GM23338 (cell line): Measurements from ENCODE around the gene NR2C2. TPM values are rescaled to one million over a fixed set of nuclear protein-coding genes. Genes with fewer than 3 reads are reported as not detected.
A peak's percentile ranks its signal among the peaks of the same experiment; 100 is the strongest.

Experiments
- ATAC-seq: fragments of 200-7000 bp; cut with Tn5 transposase; 3 replicates; pipeline ENCODE4 v1.9.1; 2020
- DNase-seq: peaks from one replicate; pipeline ENCODE4 v3.0.0-alpha.2; 2015; ENCODE audit warnings: low spot score
- H2AFZ ChIP-seq: fragments of 200-600 bp; sonication (generic); 2 replicates; pipeline ENCODE4 v1.8.0; 2016; ENCODE audit warnings: antibody characterized with exemption, mild to moderate bottlenecking, moderate library complexity
- H3F3A ChIP-seq: fragments of 200-600 bp; sonication (generic); replicated peaks from 2 replicates; pipeline ENCODE4 v1.8.0; 2017; ENCODE audit warnings: antibody characterized with exemption, mixed run types, low read depth
- H3K27ac ChIP-seq: fragments of 200-600 bp; sonication (generic); 2 replicates; pipeline ENCODE4 v1.6.1; 2016; ENCODE audit warnings: low read depth
- H3K27me3 ChIP-seq: fragments of 200-600 bp; sonication (generic); 2 replicates; pipeline ENCODE4 v1.8.0; 2016; ENCODE audit warnings: mild to moderate bottlenecking, mixed run types, moderate library complexity; ENCODE audit not compliant: insufficient read depth
- H3K36me3 ChIP-seq: fragments of 200-600 bp; sonication (generic); 2 replicates; pipeline ENCODE4 v1.8.0; 2016; ENCODE audit warnings: mild to moderate bottlenecking; ENCODE audit not compliant: insufficient read depth
- H3K4me1 ChIP-seq: fragments of 200-600 bp; sonication (generic); 2 replicates; pipeline ENCODE4 v1.8.0; 2016; ENCODE audit warnings: mild to moderate bottlenecking, moderate library complexity; ENCODE audit not compliant: insufficient read depth
- H3K4me2 ChIP-seq: fragments of 200-600 bp; sonication (generic); 2 replicates; pipeline ENCODE4 v1.7.1; 2017; ENCODE audit warnings: mixed run types
- H3K4me3 ChIP-seq: fragments of 200-600 bp; sonication (generic); 2 replicates; pipeline ENCODE4 v1.6.1; 2016; ENCODE audit warnings: mixed run types
- H3K79me2 ChIP-seq: fragments of 200-600 bp; sonication (generic); replicated peaks from 2 replicates; pipeline ENCODE4 v1.8.0; 2017; ENCODE audit warnings: mild to moderate bottlenecking; ENCODE audit not compliant: insufficient read depth
- H3K9me2 ChIP-seq: fragments of 200-600 bp; sonication (generic); 2 replicates; pipeline ENCODE4 v1.8.0; 2017; ENCODE audit not compliant: insufficient read depth
- H4K20me1 ChIP-seq: fragments of 200-600 bp; sonication (generic); replicated peaks from 2 replicates; pipeline ENCODE4 v1.8.0; 2017; ENCODE audit warnings: mild to moderate bottlenecking; ENCODE audit not compliant: insufficient read depth
- H3K27ac Mint-ChIP-seq: 2 replicates; pipeline ENCODE4 v1.8.0; 2020; ENCODE audit warnings: inconsistent platforms, mild to moderate bottlenecking, moderate library complexity, mixed read lengths
- H3K27me3 Mint-ChIP-seq: 3 replicates; pipeline ENCODE4 v1.8.0; 2022; ENCODE audit warnings: low read depth, mild to moderate bottlenecking, moderate library complexity, mixed read lengths, inconsistent platforms; ENCODE audit not compliant: insufficient read depth, poor library complexity
- H3K36me3 Mint-ChIP-seq: 3 replicates; pipeline ENCODE4 v1.8.0; 2021; ENCODE audit warnings: low read depth, mild to moderate bottlenecking, inconsistent platforms, moderate library complexity, mixed read lengths
- H3K4me1 Mint-ChIP-seq: 3 replicates; pipeline ENCODE4 v1.8.0; 2020; ENCODE audit warnings: mild to moderate bottlenecking, inconsistent platforms, mixed read lengths
- H3K4me3 Mint-ChIP-seq: 3 replicates; pipeline ENCODE4 v1.8.0; 2021; ENCODE audit warnings: moderate library complexity, mild to moderate bottlenecking, inconsistent platforms, mixed read lengths
- H3K9me3 Mint-ChIP-seq: 3 replicates; pipeline ENCODE4 v1.8.0; 2020; ENCODE audit warnings: moderate library complexity, mild to moderate bottlenecking, inconsistent platforms, mixed read lengths
- CREB1 ChIP-seq: fragments of 250-450 bp; sonication (Bioruptor Pico); IDR thresholded peaks from 2 replicates; pipeline ENCODE4 v1.5.0; 2020; ENCODE audit warnings: low read depth, mild to moderate bottlenecking, moderate library complexity
- EZH2 ChIP-seq: fragments of 200-600 bp; sonication (generic); IDR thresholded peaks from one replicate; pipeline ENCODE4 v1.8.0; 2017; ENCODE audit warnings: antibody characterized with exemption, mild to moderate bottlenecking, low read depth; ENCODE audit not compliant: unreplicated experiment
- EZH2phosphoT487 ChIP-seq: fragments of 200-600 bp; sonication (generic); IDR thresholded peaks from one replicate; pipeline ENCODE4 v1.8.1; 2018; ENCODE audit warnings: antibody characterized with exemption; ENCODE audit not compliant: unreplicated experiment
- JUNB ChIP-seq: IDR thresholded peaks from one replicate; pipeline ENCODE4 v1.6.1; 2016; ENCODE audit warnings: antibody characterized with exemption; ENCODE audit not compliant: unreplicated experiment
- NANOG ChIP-seq: IDR thresholded peaks from 2 replicates; pipeline ENCODE4 v1.6.1; 2016; ENCODE audit warnings: antibody characterized with exemption, borderline replicate concordance
- POLR2AphosphoS5 ChIP-seq: IDR thresholded peaks from 2 replicates; pipeline ENCODE4 v1.6.1; 2016; ENCODE audit warnings: antibody characterized with exemption, low read depth
- STAT1 ChIP-seq: IDR thresholded peaks from one replicate; pipeline ENCODE4 v1.6.1; 2016; ENCODE audit warnings: antibody characterized with exemption; ENCODE audit not compliant: unreplicated experiment
- ZNF114 ChIP-seq: fragments of 250-450 bp; sonication (Bioruptor Pico); IDR thresholded peaks from 2 replicates; pipeline ENCODE4 v1.5.0; 2020; ENCODE audit warnings: mild to moderate bottlenecking, moderate library complexity
- ZNF331 ChIP-seq: fragments of 250-450 bp; sonication (Bioruptor Pico); IDR thresholded peaks from 2 replicates; pipeline ENCODE4 v1.5.0; 2020; ENCODE audit warnings: low read depth, mild to moderate bottlenecking, moderate library complexity
- polyA plus RNA-seq: library from polyadenylated mRNA; unstranded; fragments of >200 nt; fragmentation: Nextera tagmentation; extraction: Ambion mirVana; gene quantifications from 2 replicates; pipeline ENCODE4 v1.2.1, GENCODE V29; 2016
- total RNA-seq: library from RNA; depleted of rRNA; stranded (reverse); fragments of >200 nt; shearing (Covaris generic); gene quantifications from 2 replicates; pipeline ENCODE4 v1.2.3, GENCODE V29; 2014
- TF ChIP-seq, protein P1 (sequence below): fragments of 250-450 bp; sonication (Bioruptor Pico); IDR thresholded peaks from 2 replicates; pipeline ENCODE4 v1.5.0; 2020; ENCODE audit warnings: mild to moderate bottlenecking, moderate library complexity
- TF ChIP-seq, protein P2 (sequence below): IDR thresholded peaks from 2 replicates; pipeline ENCODE4 v1.6.1; 2016; ENCODE audit warnings: antibody characterized with exemption
- TF ChIP-seq, protein P3 (sequence below), 2 experiments: fragments of 200-600 bp in 1 of 2; sonication (generic) in 1 of 2; conservative IDR thresholded peaks; 2 replicates each; pipeline versions ENCODE4 v1.5.1 to v1.6.1; 2016 to 2017; ENCODE audit warnings: antibody characterized with exemption in 2 of 2, low read depth in 2 of 2, mild to moderate bottlenecking in 2 of 2, moderate library complexity in 1 of 2
- TF ChIP-seq, protein P4 (sequence below): IDR thresholded peaks from one replicate; pipeline ENCODE4 v1.6.1; 2018; ENCODE audit warnings: antibody characterized with exemption; ENCODE audit not compliant: unreplicated experiment

Gene NR2C2
- total and polyA plus RNA-seq, 2 experiments from 2014 or later = 12.0 to 57.2 TPM

DNA sequence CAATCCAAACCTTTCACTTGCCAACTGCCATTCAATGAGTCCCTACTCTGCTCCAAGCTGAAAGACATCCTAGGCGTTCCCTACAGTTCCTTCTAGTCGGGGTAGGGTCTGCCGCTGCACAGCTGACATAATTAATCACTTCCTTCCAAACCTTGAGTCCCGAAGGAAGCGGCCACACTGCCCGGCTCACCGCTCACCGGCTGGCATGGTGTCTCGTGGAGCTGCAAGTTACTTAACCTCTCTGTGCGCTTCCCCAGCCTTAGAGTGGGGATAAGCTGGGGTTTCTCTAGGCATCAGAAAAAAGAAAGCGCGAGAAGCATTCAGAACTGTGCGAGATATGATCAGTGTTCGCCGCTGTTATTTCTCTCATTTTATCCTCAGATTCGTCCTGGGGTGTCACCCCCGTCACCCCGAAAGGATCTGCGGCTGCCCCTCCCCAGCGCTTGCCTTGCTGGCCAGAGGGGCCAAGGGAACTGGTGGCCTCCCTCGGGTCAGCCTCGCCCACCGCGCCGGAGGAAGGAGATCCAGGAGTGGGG, 117.0 kb downstream of the NR2C2 start:
- Histone ChIP-seq H3K4me3 (peak overlapping the region; percentile 93), H2AFZ (peak overlapping the region; percentile 94), H3F3A (no peaks in the 10 kb centered on the region), H3K27me3 (no peaks in the 10 kb centered on the region), H3K79me2 (peaks cover 38% of the 10 kb centered on the region), H3K4me2 (peak overlapping the region; percentile 77), H4K20me1 (peaks cover 8% of the 10 kb centered on the region; the same call in 1 of the 2 replicates), H3K36me3 (no peaks in the 10 kb centered on the region; the same call in 1 of the 2 replicates), H3K27ac (no peak overlapping the region), H3K4me1 (peaks cover 6% of the 10 kb centered on the region; the same call in 1 of the 2 replicates), H3K9me2 (no peaks in the 10 kb centered on the region)
- DNase-seq (peak; percentile 37), ATAC-seq (peak; percentile 20)
- Mint-ChIP-seq H3K9me3 (peaks cover 4% of the 10 kb centered on the region), H3K4me1 (peaks cover 18% of the 10 kb centered on the region), H3K36me3 (peaks cover 36% of the 10 kb centered on the region), H3K27ac (peak overlapping the region; percentile 78; the same call in 1 of the 2 replicates), H3K4me3 (peak overlapping the region; percentile 98), H3K27me3 (peaks cover 12% of the 10 kb centered on the region)
- TF ChIP-seq JUNB (no peak), ZNF331 (CRISPR knock-in tag) (no peak), EZH2 (no peak), CREB1 (CRISPR knock-in tag) (no peak), STAT1 (no peak), ZNF114 (CRISPR knock-in tag) (no peak), POLR2AphosphoS5 (no peak), EZH2phosphoT487 (no peak), NANOG (no peak)
- TF ChIP-seq, protein P1, sequence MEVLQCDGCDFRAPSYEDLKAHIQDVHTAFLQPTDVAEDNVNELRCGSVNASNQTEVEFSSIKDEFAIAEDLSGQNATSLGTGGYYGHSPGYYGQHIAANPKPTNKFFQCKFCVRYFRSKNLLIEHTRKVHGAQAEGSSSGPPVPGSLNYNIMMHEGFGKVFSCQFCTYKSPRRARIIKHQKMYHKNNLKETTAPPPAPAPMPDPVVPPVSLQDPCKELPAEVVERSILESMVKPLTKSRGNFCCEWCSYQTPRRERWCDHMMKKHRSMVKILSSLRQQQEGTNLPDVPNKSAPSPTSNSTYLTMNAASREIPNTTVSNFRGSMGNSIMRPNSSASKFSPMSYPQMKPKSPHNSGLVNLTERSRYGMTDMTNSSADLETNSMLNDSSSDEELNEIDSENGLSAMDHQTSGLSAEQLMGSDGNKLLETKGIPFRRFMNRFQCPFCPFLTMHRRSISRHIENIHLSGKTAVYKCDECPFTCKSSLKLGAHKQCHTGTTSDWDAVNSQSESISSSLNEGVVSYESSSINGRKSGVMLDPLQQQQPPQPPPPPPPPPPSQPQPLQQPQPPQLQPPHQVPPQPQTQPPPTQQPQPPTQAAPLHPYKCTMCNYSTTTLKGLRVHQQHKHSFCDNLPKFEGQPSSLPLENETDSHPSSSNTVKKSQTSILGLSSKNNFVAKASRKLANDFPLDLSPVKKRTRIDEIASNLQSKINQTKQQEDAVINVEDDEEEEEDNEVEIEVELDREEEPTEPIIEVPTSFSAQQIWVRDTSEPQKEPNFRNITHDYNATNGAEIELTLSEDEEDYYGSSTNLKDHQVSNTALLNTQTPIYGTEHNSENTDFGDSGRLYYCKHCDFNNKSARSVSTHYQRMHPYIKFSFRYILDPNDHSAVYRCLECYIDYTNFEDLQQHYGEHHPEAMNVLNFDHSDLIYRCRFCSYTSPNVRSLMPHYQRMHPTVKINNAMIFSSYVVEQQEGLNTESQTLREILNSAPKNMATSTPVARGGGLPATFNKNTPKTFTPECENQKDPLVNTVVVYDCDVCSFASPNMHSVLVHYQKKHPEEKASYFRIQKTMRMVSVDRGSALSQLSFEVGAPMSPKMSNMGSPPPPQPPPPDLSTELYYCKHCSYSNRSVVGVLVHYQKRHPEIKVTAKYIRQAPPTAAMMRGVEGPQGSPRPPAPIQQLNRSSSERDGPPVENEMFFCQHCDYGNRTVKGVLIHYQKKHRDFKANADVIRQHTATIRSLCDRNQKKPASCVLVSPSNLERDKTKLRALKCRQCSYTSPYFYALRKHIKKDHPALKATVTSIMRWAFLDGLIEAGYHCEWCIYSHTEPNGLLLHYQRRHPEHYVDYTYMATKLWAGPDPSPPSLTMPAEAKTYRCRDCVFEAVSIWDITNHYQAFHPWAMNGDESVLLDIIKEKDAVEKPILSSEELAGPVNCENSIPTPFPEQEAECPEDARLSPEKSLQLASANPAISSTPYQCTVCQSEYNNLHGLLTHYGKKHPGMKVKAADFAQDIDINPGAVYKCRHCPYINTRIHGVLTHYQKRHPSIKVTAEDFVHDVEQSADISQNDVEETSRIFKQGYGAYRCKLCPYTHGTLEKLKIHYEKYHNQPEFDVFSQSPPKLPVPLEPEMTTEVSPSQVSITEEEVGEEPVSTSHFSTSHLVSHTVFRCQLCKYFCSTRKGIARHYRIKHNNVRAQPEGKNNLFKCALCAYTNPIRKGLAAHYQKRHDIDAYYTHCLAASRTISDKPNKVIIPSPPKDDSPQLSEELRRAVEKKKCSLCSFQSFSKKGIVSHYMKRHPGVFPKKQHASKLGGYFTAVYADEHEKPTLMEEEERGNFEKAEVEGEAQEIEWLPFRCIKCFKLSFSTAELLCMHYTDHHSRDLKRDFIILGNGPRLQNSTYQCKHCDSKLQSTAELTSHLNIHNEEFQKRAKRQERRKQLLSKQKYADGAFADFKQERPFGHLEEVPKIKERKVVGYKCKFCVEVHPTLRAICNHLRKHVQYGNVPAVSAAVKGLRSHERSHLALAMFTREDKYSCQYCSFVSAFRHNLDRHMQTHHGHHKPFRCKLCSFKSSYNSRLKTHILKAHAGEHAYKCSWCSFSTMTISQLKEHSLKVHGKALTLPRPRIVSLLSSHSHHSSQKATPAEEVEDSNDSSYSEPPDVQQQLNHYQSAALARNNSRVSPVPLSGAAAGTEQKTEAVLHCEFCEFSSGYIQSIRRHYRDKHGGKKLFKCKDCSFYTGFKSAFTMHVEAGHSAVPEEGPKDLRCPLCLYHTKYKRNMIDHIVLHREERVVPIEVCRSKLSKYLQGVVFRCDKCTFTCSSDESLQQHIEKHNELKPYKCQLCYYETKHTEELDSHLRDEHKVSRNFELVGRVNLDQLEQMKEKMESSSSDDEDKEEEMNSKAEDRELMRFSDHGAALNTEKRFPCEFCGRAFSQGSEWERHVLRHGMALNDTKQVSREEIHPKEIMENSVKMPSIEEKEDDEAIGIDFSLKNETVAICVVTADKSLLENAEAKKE (CRISPR knock-in tag) = no peak
- TF ChIP-seq, protein P2, sequence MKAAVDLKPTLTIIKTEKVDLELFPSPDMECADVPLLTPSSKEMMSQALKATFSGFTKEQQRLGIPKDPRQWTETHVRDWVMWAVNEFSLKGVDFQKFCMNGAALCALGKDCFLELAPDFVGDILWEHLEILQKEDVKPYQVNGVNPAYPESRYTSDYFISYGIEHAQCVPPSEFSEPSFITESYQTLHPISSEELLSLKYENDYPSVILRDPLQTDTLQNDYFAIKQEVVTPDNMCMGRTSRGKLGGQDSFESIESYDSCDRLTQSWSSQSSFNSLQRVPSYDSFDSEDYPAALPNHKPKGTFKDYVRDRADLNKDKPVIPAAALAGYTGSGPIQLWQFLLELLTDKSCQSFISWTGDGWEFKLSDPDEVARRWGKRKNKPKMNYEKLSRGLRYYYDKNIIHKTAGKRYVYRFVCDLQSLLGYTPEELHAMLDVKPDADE = no peak
- TF ChIP-seq, protein P3, sequence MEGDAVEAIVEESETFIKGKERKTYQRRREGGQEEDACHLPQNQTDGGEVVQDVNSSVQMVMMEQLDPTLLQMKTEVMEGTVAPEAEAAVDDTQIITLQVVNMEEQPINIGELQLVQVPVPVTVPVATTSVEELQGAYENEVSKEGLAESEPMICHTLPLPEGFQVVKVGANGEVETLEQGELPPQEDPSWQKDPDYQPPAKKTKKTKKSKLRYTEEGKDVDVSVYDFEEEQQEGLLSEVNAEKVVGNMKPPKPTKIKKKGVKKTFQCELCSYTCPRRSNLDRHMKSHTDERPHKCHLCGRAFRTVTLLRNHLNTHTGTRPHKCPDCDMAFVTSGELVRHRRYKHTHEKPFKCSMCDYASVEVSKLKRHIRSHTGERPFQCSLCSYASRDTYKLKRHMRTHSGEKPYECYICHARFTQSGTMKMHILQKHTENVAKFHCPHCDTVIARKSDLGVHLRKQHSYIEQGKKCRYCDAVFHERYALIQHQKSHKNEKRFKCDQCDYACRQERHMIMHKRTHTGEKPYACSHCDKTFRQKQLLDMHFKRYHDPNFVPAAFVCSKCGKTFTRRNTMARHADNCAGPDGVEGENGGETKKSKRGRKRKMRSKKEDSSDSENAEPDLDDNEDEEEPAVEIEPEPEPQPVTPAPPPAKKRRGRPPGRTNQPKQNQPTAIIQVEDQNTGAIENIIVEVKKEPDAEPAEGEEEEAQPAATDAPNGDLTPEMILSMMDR (conservative IDR thresholded peaks at IDR 0.05; ENCODE audit: low read depth in 2 of 2) = no peak
- TF ChIP-seq, protein P4, sequence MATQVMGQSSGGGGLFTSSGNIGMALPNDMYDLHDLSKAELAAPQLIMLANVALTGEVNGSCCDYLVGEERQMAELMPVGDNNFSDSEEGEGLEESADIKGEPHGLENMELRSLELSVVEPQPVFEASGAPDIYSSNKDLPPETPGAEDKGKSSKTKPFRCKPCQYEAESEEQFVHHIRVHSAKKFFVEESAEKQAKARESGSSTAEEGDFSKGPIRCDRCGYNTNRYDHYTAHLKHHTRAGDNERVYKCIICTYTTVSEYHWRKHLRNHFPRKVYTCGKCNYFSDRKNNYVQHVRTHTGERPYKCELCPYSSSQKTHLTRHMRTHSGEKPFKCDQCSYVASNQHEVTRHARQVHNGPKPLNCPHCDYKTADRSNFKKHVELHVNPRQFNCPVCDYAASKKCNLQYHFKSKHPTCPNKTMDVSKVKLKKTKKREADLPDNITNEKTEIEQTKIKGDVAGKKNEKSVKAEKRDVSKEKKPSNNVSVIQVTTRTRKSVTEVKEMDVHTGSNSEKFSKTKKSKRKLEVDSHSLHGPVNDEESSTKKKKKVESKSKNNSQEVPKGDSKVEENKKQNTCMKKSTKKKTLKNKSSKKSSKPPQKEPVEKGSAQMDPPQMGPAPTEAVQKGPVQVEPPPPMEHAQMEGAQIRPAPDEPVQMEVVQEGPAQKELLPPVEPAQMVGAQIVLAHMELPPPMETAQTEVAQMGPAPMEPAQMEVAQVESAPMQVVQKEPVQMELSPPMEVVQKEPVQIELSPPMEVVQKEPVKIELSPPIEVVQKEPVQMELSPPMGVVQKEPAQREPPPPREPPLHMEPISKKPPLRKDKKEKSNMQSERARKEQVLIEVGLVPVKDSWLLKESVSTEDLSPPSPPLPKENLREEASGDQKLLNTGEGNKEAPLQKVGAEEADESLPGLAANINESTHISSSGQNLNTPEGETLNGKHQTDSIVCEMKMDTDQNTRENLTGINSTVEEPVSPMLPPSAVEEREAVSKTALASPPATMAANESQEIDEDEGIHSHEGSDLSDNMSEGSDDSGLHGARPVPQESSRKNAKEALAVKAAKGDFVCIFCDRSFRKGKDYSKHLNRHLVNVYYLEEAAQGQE = no peak
